NCI-H1048 (cell line): ENCODE results near the gene UQCC5.
"Not testable (repeated sequence)": the region's sequence is repeated elsewhere in the genome, so short reads cannot be mapped to it uniquely, and the experiment has no call there.

Experiments
- DNase-seq: peaks from one replicate; lab custom pipeline; 2025; lab: John Stamatoyannopoulos, UW

Gene UQCC5

GRCh38 chr3:52523386-52524257, 12.8 kb upstream of the UQCC5 start:
- DNase-seq: no peak

GRCh38 chr3:52524258-52524751, 12.1 kb upstream of the UQCC5 start:
- no peak for DNase-seq

GRCh38 chr3:52524752-52525679, 11.4 kb upstream of the UQCC5 start:
- DNase-seq: no peak

- DNase-seq: no peak
Measured at GRCh38 chr3:52525680-52526561, 10.5 kb upstream of the UQCC5 start.

GRCh38 chr3:52526671-52527038, 9.8 kb upstream of the UQCC5 start:
- DNase-seq: not testable (repeated sequence)

GRCh38 chr3:52527039-52527731, 9.2 kb upstream of the UQCC5 start:
- no peak for DNase-seq

- DNase-seq: no peak
Measured at GRCh38 chr3:52527732-52528585, 8.4 kb upstream of the UQCC5 start.

- DNase-seq: no peak
Measured at GRCh38 chr3:52528586-52529375, 7.6 kb upstream of the UQCC5 start.

GRCh38 chr3:52529376-52530333, 6.8 kb upstream of the UQCC5 start:
- no peak for DNase-seq

- DNase-seq: no peak
Measured at GRCh38 chr3:52530918-52531826, 5.2 kb upstream of the UQCC5 start.

- DNase-seq: no peak
Measured at GRCh38 chr3:52531860-52532516, 4.4 kb upstream of the UQCC5 start.

GRCh38 chr3:52532517-52532837, 3.9 kb upstream of the UQCC5 start:
- DNase-seq: no peak

GRCh38 chr3:52532838-52533622, 3.4 kb upstream of the UQCC5 start:
- DNase-seq: no peak

- peak; percentile 49 for DNase-seq
Measured at GRCh38 chr3:52533623-52534280, 2.7 kb upstream of the UQCC5 start, which contains the start of gene NT5DC2. Gene NT5DC2 (minus strand): TSS chr3:52533857. CDS start chr3:52533737, 120 bp downstream.
